ENCODE data around the gene SFTA2. TPM values are rescaled to one million over a fixed set of nuclear protein-coding genes. Genes with fewer than 3 reads are reported as not detected.

Gene SFTA2
- total and polyA plus RNA-seq, 10 of the 15 experiments (the other 5 are each of a cell fraction or from before 2014, with no cell fraction given), result 0.15 to 0.92 (median 0.33) TPM; not detected in 4

DNA sequence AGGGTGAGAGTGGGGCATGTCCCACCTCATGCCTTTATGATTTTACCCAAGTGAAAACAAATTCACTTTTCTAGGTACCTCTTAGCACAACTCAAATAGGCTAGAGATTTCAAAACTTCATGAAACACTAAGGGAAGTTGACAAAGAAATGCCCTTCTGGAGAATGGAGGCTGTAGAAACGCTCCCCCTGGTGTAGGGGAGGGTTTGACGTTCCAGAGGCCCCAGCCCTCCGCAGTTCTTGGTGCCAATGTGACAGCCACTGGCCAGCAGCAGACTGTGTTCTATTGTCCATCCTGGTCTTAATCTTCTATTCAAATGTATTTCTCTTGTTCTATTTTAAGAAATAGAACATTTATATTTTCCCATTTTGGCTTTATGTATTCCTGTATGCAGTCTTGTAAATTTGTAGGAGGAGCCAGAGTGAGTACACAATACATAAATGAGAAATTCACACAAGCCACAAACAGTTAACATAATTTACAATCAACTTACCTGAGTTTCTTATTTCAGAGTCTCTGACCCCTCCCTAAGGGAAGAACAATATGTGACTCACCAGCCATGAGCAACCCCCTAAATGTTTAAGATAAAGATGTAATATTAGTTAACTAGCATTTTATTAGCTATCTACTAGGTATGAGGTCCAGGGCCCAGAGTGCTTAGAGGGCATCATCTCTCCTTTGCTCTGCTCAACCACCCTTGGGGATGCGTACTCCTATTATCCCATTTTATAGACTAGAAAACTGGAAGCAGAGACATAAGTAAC lies 42.7 kb upstream of the SFTA2 start:
- CTCF ChIA-PET, result interaction anchor here (1.1 to 1.2 kb wide), 2 partner anchors 10 to 105 kb away, joined by 3 to 4 read pairs; no protein-coding TSS in a partner anchor
- SMC1A ChIA-PET (ENCODE audit: uncharacterized antibody, unreplicated experiment), result interaction anchor here (0.6 kb wide), 1 partner anchor 190 kb away, joined by 4 read pairs; no protein-coding TSS in a partner anchor
- Histone ChIP-seq H3K36me3 (ENCODE audit: control insufficient read depth in 2 of 2, insufficient read depth in 2 of 2, low read length in 1 of 2) (no peaks in the 10 kb centered on the region), H3K27me3 (replicated peaks in 1 of 2; ENCODE audit: control insufficient read depth in 2 of 2, insufficient read depth in 2 of 2, low read length in 1 of 2) (no peaks in the 10 kb centered on the region; a peak in 1 of 4 replicates), H4K20me1 (ENCODE audit: control insufficient read depth, insufficient read depth) (no peaks in the 10 kb centered on the region), H3K9me3 (replicated peaks; ENCODE audit: control insufficient read depth, insufficient read depth, low read length) (no peaks in the 10 kb centered on the region), H3K79me2 (ENCODE audit: control insufficient read depth, insufficient read depth, low read length) (no peaks in the 10 kb centered on the region), H3K4me1 (ENCODE audit: control insufficient read depth, insufficient read depth, low read length) (0 out of 2 replicates have a peak, but pooled peaks cover 4% of the 10 kb centered on the region), H3K27ac (ENCODE audit: control insufficient read depth, insufficient read depth) (no peak overlapping the region), H3K9ac (ENCODE audit: control insufficient read depth, insufficient read depth, low read length) (no peak overlapping the region), H3K4me3 (no peak overlapping the region), H2AFZ (ENCODE audit: control insufficient read depth, low read depth, low read length) (no peak overlapping the region), H3K4me2 (ENCODE audit: control insufficient read depth, insufficient read depth) (no peak overlapping the region)
- in situ Hi-C loops (cut with MboI) (no loop called here), intact Hi-C loops (cut with micrococcal nuclease; ENCODE audit: unreplicated experiment) (no loop called here)
- POLR2A ChIA-PET, result no interaction called here
- no peak for DNase-seq (ENCODE audit: low read depth, low spot score)
- no peak for FAIRE-seq
- 58% methylated on average over 4 of the region's 4 CpGs for WGBS (ENCODE audit: insufficient coverage, insufficient replicate concordance, low lambda C conversion rate, missing lambda C conversion rate)
- no TSS peak for BruUV-seq (replicated peaks)
- no peak for ATAC-seq
- TF ChIP-seq ZNF217 (IDR thresholded peaks at IDR 0.05), result no peak
- RAD21 ChIA-PET (ENCODE audit: unreplicated experiment), result no interaction called here

DNA sequence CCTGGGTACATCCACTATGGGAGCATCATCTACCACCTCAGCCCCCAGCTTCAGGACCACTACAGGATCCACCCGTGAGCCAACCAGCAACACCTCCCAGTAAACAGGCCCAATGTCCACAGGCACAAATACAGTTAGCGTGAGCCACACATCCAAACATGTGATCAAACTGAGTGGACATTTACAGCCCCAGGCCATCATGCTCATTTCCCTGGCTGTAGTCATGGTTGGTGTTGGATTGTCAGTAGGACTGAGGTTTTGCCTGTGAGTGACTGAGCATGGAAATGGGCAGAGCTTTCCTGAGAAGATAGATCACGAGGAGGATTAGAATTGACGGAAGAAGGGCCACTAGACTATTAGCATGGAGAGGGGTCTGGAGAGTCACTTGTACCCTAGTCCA lies 40.8 kb upstream of the SFTA2 start:
- Histone ChIP-seq H3K4me1 (ENCODE audit: control insufficient read depth, insufficient read depth, low read length) (no peaks in the 10 kb centered on the region), H3K27ac (ENCODE audit: control insufficient read depth, insufficient read depth) (no peak overlapping the region), H3K9me3 (replicated peaks; ENCODE audit: control insufficient read depth, insufficient read depth, low read length) (no peaks in the 10 kb centered on the region), H3K27me3 (replicated peaks in 1 of 2; ENCODE audit: control insufficient read depth in 2 of 2, insufficient read depth in 2 of 2, low read length in 1 of 2) (no peaks in the 10 kb centered on the region; a peak in 1 of 4 replicates), H3K4me2 (ENCODE audit: control insufficient read depth, insufficient read depth) (no peak overlapping the region), H3K36me3 (ENCODE audit: control insufficient read depth in 2 of 2, insufficient read depth in 2 of 2, low read length in 1 of 2) (no peaks in the 10 kb centered on the region), H2AFZ (ENCODE audit: control insufficient read depth, low read depth, low read length) (no peak overlapping the region), H3K9ac (ENCODE audit: control insufficient read depth, insufficient read depth, low read length) (no peak overlapping the region), H3K79me2 (ENCODE audit: control insufficient read depth, insufficient read depth, low read length) (no peaks in the 10 kb centered on the region), H3K4me3 (no peak overlapping the region), H4K20me1 (ENCODE audit: control insufficient read depth, insufficient read depth) (no peaks in the 10 kb centered on the region)
- DNase-seq (ENCODE audit: low read depth, low spot score) (no peak), ATAC-seq (no peak), FAIRE-seq (no peak)
- no TSS peak for BruUV-seq (replicated peaks)
- SMC1A ChIA-PET (ENCODE audit: uncharacterized antibody, unreplicated experiment), result no interaction called here
- TF ChIP-seq EP300 (IDR thresholded peaks at IDR 0.05; ENCODE audit: borderline replicate concordance in 1 of 2, control insufficient read depth in 1 of 2, low read depth in 2 of 2, low read length in 2 of 2), result no peak
- intact Hi-C loops (cut with micrococcal nuclease; ENCODE audit: unreplicated experiment) (no loop called here), in situ Hi-C loops (cut with MboI) (no loop called here)
- CTCF ChIA-PET, result no interaction called here
- WGBS (ENCODE audit: insufficient coverage, insufficient replicate concordance, low lambda C conversion rate, missing lambda C conversion rate), result 48% methylated on average over 4 of the region's 4 CpGs
- POLR2A ChIA-PET, result no interaction called here
- RAD21 ChIA-PET (ENCODE audit: unreplicated experiment), result no interaction called here
